AG08395 (cell line): Measurements from ENCODE around the gene STRIT1.

Experiments
- DNase-seq: peaks from one replicate; pipeline ENCODE4 v3.0.0; 2012; ENCODE audit warnings: mixed read lengths, low spot score

Gene STRIT1

DNA sequence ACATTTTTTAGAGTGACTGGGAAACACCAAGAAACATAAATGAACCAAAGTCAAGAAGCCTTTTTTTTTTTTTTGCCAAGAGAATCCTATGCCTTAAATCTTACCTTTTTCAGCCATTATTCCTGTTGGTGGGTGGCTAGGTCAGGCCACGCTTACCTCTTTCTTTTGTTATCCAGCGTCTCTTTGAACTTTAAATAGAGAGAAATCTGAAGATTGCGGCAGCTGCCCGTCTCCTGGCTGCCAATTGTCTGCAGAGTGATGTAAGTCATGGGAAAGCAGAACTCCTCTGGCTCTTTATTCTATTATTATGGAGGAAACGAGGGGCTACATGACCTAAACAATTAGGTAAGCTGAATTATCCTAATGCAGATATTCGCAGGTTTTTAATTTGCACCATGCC is at the start of gene STRIT1:
STRIT1 (minus strand) TSS at position 168 of the 400 bp plus-strand sequence.
- DNase-seq: no peak

GRCh38 chr3:155342344-155342743 is 48.9 kb upstream of the STRIT1 start:
- DNase-seq: no peak

DNA sequence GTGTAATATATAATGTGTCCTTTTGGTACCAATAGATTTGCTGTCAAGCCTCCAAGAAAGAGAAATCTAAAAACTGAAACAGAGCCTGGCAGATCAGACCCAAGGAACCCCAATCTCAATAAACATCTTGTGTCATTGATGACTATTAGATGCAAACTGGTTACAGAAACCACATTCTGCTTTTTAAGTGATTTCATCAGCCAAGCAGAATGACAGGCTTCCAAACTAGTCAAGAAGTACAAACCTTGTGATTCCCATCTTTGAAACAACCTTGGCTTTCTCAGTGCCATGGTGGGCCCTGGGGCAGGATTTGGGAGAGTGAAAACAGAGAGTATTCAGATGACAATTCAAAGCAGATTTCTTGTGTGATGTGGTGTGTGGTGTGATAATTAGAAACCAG is 45.6 kb upstream of the STRIT1 start:
- no peak for DNase-seq

- DNase-seq: no peak
Observed at GRCh38 chr3:155335724-155336354, 42.4 kb upstream of the STRIT1 start.

- no peak for DNase-seq
Observed at GRCh38 chr3:155334914-155335723, 41.6 kb upstream of the STRIT1 start.

GRCh38 chr3:155334215-155334913 is 40.9 kb upstream of the STRIT1 start:
- no peak for DNase-seq

DNA sequence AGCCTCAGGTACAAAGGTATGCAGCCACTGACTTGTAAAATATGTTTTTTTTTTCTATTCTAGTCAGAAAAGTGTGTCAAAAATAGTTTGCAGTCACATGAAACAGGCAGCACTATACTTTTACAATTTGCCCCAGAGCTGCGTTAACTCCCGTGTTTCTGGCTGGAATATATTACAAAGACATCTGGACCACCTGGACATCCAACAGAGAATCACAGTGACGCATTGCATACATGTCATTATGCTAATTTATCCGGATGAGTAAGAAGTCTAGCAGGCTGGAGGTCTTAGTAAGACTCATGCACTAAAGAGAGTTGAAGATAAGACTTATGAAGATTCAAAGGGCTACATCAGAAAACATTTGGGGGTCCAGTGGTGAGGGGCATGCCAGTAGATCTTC is 39.2 kb upstream of the STRIT1 start:
- DNase-seq: no peak

GRCh38 chr3:155331078-155331477 is 37.6 kb upstream of the STRIT1 start:
- no peak for DNase-seq

GRCh38 chr3:155330370-155330769 is 36.9 kb upstream of the STRIT1 start:
- DNase-seq: no peak

DNA sequence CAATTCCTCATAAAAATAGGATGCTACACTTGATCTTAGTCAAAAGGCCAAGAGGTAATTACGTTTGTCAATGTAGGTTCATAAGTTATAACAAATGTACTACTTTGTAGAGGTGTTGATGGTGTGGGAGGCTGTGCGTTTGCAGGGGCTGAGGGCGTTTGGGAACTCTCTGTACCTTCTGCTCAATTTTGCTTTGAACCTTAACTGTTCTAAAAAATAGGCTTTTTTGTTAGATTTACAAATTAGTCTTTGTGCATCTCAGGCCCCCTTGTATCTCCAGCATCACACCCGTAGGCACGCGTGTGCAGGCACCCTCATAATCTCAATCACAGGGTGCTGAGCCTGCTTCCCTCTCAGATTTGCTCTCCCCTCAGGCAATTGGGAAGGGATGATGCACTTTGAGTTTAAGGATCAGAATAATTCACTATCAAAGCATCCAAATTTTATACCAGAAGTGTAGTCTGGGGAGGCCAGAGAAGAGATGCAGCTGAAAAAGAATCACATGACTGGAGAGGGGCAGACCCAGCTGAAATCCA is 36.1 kb upstream of the STRIT1 start:
- DNase-seq: no peak

DNA sequence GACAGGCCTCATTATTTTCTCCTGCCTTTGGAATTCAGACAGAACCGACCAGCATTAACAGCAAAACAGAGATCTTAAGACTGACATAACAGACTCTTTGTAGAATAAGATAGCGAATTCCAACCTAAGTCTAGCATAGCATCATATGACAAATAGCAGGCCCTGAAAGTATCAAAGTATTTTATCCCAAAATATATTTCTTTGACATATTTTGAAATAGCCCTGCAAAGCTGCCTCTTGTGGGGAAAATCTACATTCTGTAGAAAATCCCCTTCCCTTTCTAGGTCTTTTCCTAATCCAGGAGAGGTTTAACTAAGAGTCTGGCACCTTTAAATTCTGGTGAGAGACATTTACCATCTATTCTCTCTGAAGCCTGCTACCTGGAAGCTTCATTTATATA is 34.4 kb upstream of the STRIT1 start:
- no peak for DNase-seq

- DNase-seq: no peak
Observed at GRCh38 chr3:155327430-155327829, 33.9 kb upstream of the STRIT1 start.

DNA sequence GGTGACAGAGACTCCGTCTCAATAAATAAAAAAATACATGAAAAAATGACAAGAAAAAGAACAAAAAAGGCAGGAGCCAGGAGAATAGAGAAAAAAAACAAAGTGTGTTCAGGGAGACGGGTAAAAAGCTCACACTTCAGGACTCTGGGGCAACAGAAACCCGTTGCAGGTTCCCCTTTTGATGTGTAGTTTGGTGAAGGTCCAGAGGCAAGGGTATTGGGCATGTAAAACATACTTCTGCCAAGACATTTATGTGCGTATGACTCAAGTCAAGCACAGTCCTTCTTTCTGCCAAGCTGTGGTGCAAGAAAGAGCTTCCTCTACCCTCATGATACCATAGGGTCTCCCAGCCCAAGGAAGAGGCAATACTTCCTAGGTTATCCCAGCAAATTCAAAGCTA is 33.4 kb upstream of the STRIT1 start:
- no peak for DNase-seq

- DNase-seq: no peak
Observed at GRCh38 chr3:155326244-155326643, 32.8 kb upstream of the STRIT1 start.

DNA sequence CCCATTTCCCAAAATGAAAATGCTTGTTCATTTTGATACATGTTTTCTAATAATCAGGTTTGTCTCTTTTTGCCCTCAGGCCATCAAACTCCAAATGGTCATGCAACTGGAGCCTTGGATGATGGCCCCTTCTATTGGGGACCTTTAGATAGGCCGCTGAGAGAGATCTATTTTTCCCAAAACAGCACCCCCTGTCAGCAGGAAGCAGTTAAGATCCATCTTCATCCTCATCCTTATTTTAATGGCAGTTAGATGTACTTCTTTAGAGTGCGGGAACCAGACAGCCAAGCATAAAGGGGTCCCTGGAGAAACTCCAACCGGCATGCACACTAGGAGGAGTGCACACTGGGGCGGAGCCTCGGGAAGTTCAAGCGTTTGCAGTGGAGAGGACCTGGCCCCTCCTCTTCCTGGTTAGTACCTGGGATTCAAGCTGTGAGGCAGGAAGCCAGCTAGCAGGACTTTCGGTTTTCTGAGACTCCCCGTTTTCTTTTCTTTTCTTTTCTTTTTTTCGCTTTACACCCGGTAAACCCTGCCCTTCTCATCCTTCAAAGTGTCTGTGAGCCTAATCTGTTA is 31.9 kb upstream of the STRIT1 start:
- no peak for DNase-seq

DNA sequence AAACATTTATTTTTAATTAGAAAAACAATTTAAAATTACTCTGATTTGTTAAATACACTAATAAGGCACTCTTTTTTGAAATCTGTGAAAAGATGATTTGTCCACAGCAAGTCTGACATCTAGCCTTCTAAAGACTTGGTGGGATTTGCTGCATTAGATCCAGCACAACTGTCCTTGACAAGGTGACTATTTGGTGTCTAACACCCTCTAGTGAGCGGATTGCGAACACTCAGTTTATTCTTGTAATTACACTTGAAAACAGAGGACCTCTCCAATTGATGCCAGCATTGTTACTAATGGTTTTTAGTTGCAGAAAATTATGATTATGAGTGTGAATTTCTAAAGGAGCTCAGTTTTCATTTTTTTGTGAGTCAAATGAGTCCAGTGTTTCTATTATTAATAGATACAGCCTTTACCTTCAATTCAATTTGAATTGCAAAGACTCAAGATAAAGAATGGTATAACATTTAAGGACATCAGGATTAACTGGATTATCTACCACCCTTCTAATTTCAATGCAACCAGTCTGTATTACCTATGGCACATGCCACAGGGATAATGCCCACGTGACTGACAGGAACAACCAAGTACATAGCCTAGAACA is 29.7 kb upstream of the STRIT1 start:
- peak; percentile 76 for DNase-seq

DNA sequence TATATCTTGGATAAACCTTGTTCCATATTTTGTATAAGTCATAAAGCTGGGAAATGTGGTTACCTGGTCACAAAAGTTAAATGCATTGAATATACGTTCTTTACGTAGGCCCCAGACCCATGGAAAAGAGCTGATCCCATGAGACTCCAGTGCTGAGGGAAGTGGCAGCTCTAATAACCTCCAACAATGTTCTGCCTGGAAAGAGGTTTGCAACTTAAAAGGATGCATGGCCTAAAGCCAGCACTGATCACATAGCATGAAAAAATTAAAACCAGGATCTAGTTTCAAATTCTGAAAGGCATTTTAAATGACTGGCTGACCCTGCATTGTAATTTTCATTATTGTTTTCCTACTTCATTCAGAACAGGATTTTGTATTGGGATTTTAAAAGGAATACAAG is 27.9 kb upstream of the STRIT1 start:
- no peak for DNase-seq

GRCh38 chr3:155320934-155321333 is 27.5 kb upstream of the STRIT1 start:
- no peak for DNase-seq

DNA sequence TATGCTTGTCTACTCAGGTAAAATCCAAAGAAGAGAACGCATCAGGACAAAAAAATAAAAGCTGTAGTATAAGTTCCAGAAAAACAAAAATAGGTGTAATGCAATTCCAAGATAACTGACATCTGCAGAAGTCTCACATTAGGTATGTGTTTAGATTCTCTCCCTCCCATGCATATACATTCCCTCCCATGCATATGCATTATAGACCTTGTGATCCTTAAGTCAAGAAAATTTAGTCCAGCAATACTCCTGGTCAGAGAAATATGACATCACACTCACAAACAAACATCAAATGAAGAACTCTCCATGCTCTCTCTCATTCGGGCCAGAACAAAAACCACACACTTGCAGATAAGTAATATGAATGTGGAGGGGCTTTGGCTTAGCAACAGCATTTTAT is 25.3 kb upstream of the STRIT1 start:
- no peak for DNase-seq

- no peak for DNase-seq
Observed at GRCh38 chr3:155317211-155317610, 23.7 kb upstream of the STRIT1 start.

GRCh38 chr3:155316426-155316825 is 22.9 kb upstream of the STRIT1 start:
- no peak for DNase-seq

- no peak for DNase-seq
Observed at GRCh38 chr3:155313916-155314315, 20.4 kb upstream of the STRIT1 start.
